DND-41 (cell line): ENCODE results near the gene C9orf78.

Source experiments
- ATAC-seq: fragments of 200-7000 bp; cut with Tn5 transposase; 3 replicates; pipeline ENCODE4 v1.9.1; 2021; ENCODE audit warnings: low read depth; ENCODE audit not compliant: insufficient read depth
- DNase-seq: peaks from one replicate; pipeline ENCODE4 v3.0.0-alpha.2; 2020
- H2AFZ ChIP-seq: 2 replicates; pipeline ENCODE4 v1.6.0; 2012; ENCODE audit warnings: low read depth, low read length
- H3K27ac ChIP-seq: 2 replicates; pipeline ENCODE4 v1.5.1; 2012; ENCODE audit warnings: low read length, inconsistent platforms
- H3K27me3 ChIP-seq: fragments of 200-600 bp; sonication (generic); 2 replicates; pipeline ENCODE4 v1.6.0; 2012; ENCODE audit warnings: low read length, mild to moderate bottlenecking, inconsistent platforms; ENCODE audit not compliant: insufficient read depth, poor library complexity
- H3K36me3 ChIP-seq: 2 replicates; pipeline ENCODE4 v1.5.1; 2012; ENCODE audit warnings: low read length, inconsistent platforms; ENCODE audit not compliant: insufficient read depth
- H3K4me1 ChIP-seq: 2 replicates; pipeline ENCODE4 v1.5.1; 2012; ENCODE audit warnings: mild to moderate bottlenecking, low read length; ENCODE audit not compliant: insufficient read depth
- H3K4me2 ChIP-seq: 2 replicates; pipeline ENCODE4 v1.6.0; 2012; ENCODE audit warnings: mild to moderate bottlenecking, moderate library complexity, low read length, inconsistent platforms; ENCODE audit not compliant: insufficient read depth
- H3K4me3 ChIP-seq, 2 experiments: fragments of 200-600 bp in 1 of 2; shearing (Covaris generic) in 1 of 2; 2 replicates each; pipeline ENCODE4 v1.5.1; 2012 to 2016; ENCODE audit warnings: inconsistent platforms in 2 of 2, low read length in 2 of 2, mild to moderate bottlenecking in 2 of 2, low read depth in 1 of 2, moderate library complexity in 1 of 2
- H3K79me2 ChIP-seq: 2 replicates; pipeline ENCODE4 v1.6.0; 2012; ENCODE audit warnings: low read length, inconsistent platforms; ENCODE audit not compliant: insufficient read depth
- H3K9ac ChIP-seq: 2 replicates; pipeline ENCODE4 v1.6.0; 2012; ENCODE audit warnings: low read depth, mild to moderate bottlenecking, inconsistent platforms, low read length, moderate library complexity
- H3K9me3 ChIP-seq: 2 replicates; pipeline ENCODE4 v1.5.1; 2012; ENCODE audit warnings: low read length, moderate library complexity, mild to moderate bottlenecking, inconsistent platforms; ENCODE audit not compliant: insufficient read depth, severe bottlenecking
- H4K20me1 ChIP-seq: 2 replicates; pipeline ENCODE4 v1.6.0; 2012; ENCODE audit warnings: low read length; ENCODE audit not compliant: insufficient read depth
- EZH2 ChIP-seq: IDR thresholded peaks from 3 replicates; pipeline ENCODE4 v1.6.1; 2012; ENCODE audit warnings: borderline replicate concordance, low read depth, mild to moderate bottlenecking, moderate library complexity, low read length, inconsistent platforms; ENCODE audit not compliant: severe bottlenecking
- TF ChIP-seq, protein P1 (sequence below): IDR thresholded peaks from 2 replicates; pipeline ENCODE4 v1.5.1; 2012; ENCODE audit warnings: borderline replicate concordance, low read length, moderate library complexity, mild to moderate bottlenecking; ENCODE audit not compliant: poor library complexity, severe bottlenecking; ENCODE audit errors: extremely low read depth

Gene C9orf78

DNA sequence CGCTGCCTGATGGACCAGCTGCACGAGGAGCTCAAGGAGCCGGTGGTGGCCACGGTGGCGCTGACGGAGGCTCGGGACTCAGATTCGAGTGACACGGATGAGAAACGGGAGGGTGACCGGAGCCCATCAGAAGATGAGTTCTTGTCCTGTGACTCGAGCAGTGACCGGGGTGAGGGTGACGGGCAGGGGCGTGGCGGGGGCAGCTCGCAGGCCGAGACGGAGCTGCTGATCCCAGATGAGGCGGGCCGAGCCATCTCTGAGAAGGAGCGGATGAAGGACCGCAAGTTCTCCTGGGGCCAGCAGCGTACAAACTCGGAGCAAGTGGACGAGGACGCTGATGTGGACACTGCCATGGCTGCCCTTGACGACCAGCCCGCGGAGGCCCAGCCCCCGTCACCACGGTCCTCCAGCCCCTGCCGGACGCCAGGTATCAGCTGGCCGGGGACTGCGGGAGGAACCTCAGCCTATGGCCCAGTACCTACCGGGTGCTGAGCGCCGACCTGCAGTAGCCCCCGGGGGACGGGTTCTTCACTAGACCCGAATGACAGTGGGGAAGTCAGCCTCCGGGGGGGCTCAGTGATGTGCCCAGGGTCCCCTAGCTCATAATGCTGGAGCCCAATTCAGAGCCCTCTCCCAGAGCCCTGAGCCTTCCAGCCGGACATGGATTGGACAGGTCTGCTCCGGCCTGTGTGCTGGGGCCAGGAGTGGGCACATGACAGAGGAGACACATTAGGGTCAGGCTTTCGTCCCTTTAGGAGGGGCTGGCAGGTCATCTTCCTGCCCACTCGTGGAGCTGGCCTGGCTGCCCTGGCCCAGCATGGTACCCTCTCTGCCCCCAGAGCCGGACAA lies 33.2 kb upstream of the C9orf78 start:
- ATAC-seq (no peak), DNase-seq (no peak)
- no peaks in the 10 kb centered on the region for H3K9me3 ChIP-seq
- no peak overlapping the region for H2AFZ ChIP-seq
- H3K27ac ChIP-seq = no peak overlapping the region
- no peak overlapping the region for H3K4me3 ChIP-seq
- H3K4me1 ChIP-seq = peaks cover 9% of the 10 kb centered on the region
- H4K20me1 ChIP-seq = no peaks in the 10 kb centered on the region
- TF ChIP-seq EZH2 = no peak
- TF ChIP-seq, protein P1, sequence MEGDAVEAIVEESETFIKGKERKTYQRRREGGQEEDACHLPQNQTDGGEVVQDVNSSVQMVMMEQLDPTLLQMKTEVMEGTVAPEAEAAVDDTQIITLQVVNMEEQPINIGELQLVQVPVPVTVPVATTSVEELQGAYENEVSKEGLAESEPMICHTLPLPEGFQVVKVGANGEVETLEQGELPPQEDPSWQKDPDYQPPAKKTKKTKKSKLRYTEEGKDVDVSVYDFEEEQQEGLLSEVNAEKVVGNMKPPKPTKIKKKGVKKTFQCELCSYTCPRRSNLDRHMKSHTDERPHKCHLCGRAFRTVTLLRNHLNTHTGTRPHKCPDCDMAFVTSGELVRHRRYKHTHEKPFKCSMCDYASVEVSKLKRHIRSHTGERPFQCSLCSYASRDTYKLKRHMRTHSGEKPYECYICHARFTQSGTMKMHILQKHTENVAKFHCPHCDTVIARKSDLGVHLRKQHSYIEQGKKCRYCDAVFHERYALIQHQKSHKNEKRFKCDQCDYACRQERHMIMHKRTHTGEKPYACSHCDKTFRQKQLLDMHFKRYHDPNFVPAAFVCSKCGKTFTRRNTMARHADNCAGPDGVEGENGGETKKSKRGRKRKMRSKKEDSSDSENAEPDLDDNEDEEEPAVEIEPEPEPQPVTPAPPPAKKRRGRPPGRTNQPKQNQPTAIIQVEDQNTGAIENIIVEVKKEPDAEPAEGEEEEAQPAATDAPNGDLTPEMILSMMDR = no peak
- H3K79me2 ChIP-seq = no peaks in the 10 kb centered on the region
- no peaks in the 10 kb centered on the region for H3K27me3 ChIP-seq
- no peak overlapping the region for H3K9ac ChIP-seq
- no peak overlapping the region for H3K4me2 ChIP-seq
- H3K36me3 ChIP-seq = peaks cover 34% of the 10 kb centered on the region

DNA sequence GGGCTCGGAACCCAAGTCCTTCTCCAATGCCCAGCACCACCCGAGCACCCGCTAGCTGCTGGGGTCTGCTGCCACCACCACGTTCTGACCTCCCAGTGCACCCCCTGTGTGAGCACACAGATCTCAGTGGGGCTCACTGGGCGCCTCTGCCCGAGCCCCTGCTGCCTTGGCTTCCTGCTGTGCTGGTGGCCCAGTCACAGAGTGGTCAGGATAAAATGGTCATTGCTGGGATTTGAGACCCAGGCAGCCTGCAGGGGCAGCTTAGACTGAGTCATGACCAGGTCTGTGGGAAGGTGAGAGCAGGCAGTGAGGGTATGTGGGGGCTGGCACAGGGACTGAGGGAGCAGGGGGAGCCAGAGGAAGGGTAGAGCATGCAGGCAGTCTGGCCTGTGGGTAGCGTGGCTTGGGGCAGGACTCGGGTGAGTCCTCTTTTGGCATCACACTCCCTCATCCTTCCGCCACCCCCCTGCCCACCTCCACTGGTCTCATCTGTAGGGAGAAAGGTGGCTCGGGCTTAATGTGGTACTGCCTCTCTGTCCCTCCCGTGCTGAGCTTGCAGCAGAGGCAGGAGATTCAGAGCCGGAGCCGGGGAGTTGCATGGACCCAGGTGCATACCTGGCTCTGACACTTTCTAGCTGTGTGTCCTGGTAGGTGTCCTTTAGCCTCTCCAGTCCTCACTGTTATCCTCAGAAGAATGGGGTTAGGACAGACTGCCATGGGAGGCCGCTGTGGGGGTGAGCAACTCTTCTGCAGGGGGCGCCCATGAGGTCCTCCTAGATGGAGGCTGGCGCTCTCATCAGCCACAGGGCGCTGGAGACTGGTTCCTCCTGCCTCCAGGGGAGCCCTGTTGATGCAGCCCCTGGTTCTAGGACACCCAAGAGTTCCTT lies 32.3 kb upstream of the C9orf78 start:
- DNase-seq (peak; percentile 38), ATAC-seq (no peak)
- Histone ChIP-seq H3K4me1 (peaks cover 18% of the 10 kb centered on the region), H3K4me2 (no peak overlapping the region), H3K36me3 (peaks cover 34% of the 10 kb centered on the region), H3K4me3 (no peak overlapping the region), H3K9me3 (no peaks in the 10 kb centered on the region), H2AFZ (no peak overlapping the region), H3K27ac (peak overlapping the region; percentile 20; the same call in 1 of the 2 replicates), H3K9ac (no peak overlapping the region), H4K20me1 (no peaks in the 10 kb centered on the region), H3K79me2 (no peaks in the 10 kb centered on the region), H3K27me3 (no peaks in the 10 kb centered on the region)
- TF ChIP-seq, protein P1 = peak; percentile 33
- TF ChIP-seq EZH2 = no peak

DNA sequence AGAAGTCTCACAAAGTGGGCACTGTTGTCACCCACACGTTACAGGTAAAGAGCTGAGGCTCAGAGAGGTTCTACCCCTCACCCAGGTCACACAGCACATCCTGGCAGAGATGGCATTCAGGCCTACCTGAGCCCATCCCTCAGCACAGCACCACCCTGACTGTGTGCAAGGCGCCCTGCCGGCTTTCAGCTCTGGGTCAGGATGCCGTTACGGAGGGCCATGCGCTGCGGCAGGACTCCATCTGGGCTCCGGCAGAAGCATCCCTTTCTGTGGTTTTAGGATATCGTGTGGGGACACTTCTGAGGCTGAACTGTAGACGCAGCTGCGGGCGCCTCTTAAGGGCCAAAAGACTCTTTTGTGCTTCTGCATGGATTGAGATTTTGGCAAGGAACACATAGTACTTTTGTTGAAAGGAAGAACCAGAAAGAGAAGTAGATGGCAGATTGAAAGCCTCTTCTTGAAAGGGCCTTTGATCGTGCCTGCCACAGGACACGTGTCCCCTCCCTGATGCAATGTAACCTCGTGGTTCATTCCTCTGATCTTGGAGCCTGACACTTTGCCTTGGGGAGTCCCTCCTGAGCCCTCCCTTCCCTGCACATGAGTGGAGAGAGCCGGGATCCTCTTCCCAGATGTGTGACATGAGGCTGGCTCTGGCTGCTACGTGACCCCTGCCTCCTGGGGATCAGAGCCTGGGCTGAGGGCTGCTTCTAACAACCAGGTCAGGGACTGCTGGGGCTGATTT lies 31.5 kb upstream of the C9orf78 start:
- no peak overlapping the region for H3K4me2 ChIP-seq
- DNase-seq (peak; percentile 33), ATAC-seq (no peak)
- H3K27ac ChIP-seq = no peak overlapping the region; the same call in 1 of the 2 replicates
- H3K9me3 ChIP-seq = no peaks in the 10 kb centered on the region
- TF ChIP-seq, protein P1 = no peak
- TF ChIP-seq EZH2 = no peak
- H3K79me2 ChIP-seq = no peaks in the 10 kb centered on the region
- H3K36me3 ChIP-seq = peaks cover 40% of the 10 kb centered on the region
- no peaks in the 10 kb centered on the region for H3K27me3 ChIP-seq
- H2AFZ ChIP-seq = no peak overlapping the region
- peaks cover 26% of the 10 kb centered on the region for H3K4me1 ChIP-seq
- no peak overlapping the region for H3K4me3 ChIP-seq
- H3K9ac ChIP-seq = no peak overlapping the region
- H4K20me1 ChIP-seq = no peaks in the 10 kb centered on the region
